Measurements from ENCODE around the gene MKX.

MKX gene

GRCh38 chr10:27742195-27743011 is 3.2 kb downstream of the MKX start:
- DNase-seq: no peak

GRCh38 chr10:27741173-27742091 is 4.2 kb downstream of the MKX start:
- DNase-seq: no peak

- DNase-seq: no peak
Observed at GRCh38 chr10:27736396-27736795, 9.2 kb downstream of the MKX start.

GRCh38 chr10:27730041-27730440 is 15.6 kb downstream of the MKX start:
- no peak for DNase-seq

- no peak for DNase-seq
Observed at GRCh38 chr10:27728338-27728737, 17.3 kb downstream of the MKX start.

GRCh38 chr10:27724287-27724686 is 21.3 kb downstream of the MKX start:
- no peak for DNase-seq

GRCh38 chr10:27723436-27723835 is 22.2 kb downstream of the MKX start:
- DNase-seq: no peak

GRCh38 chr10:27720529-27720928 is 25.1 kb downstream of the MKX start:
- no peak for DNase-seq

- DNase-seq: no peak
Observed at GRCh38 chr10:27719052-27719451, 26.6 kb downstream of the MKX start.

- no peak for DNase-seq
Observed at GRCh38 chr10:27717861-27718260, 27.8 kb downstream of the MKX start.

GRCh38 chr10:27717224-27717623 is 28.4 kb downstream of the MKX start:
- no peak for DNase-seq

- no peak for DNase-seq
Observed at GRCh38 chr10:27716521-27716920, 29.1 kb downstream of the MKX start.

- DNase-seq: no peak
Observed at GRCh38 chr10:27715505-27715904, 30.1 kb downstream of the MKX start.

GRCh38 chr10:27714349-27714748 is 31.3 kb downstream of the MKX start:
- no peak for DNase-seq

GRCh38 chr10:27713941-27714340 is 31.7 kb downstream of the MKX start:
- DNase-seq: no peak

- no peak for DNase-seq
Observed at GRCh38 chr10:27710014-27710413, 35.6 kb downstream of the MKX start.

- no peak for DNase-seq
Observed at GRCh38 chr10:27709304-27709703, 36.3 kb downstream of the MKX start.

- no peak for DNase-seq
Observed at GRCh38 chr10:27701938-27702537, 43.6 kb downstream of the MKX start.

GRCh38 chr10:27699776-27700175 is 45.8 kb downstream of the MKX start:
- no peak for DNase-seq

- DNase-seq: no peak
Observed at GRCh38 chr10:27698961-27699360, 46.7 kb downstream of the MKX start.

GRCh38 chr10:27696466-27696865 is 49.2 kb downstream of the MKX start:
- DNase-seq: no peak

- DNase-seq: no peak
Observed at GRCh38 chr10:27695706-27696105, 49.9 kb downstream of the MKX start.

- no peak for DNase-seq
Observed at GRCh38 chr10:27695088-27695487, 50.5 kb downstream of the MKX start.

- DNase-seq: no peak
Observed at GRCh38 chr10:27692663-27693062, 53.0 kb downstream of the MKX start.

Data from NCI-H1417 treated with DMSO at 0.1 percent for 48 hours (cell line).